Measurements from ENCODE around the gene AASDH. TPM values are rescaled to one million over a fixed set of nuclear protein-coding genes. Genes with fewer than 3 reads are reported as not detected.

AASDH gene
- total and polyA plus RNA-seq, 2 donors = 6.3 to 17.9 TPM

Other genes with a start within 250 kb of the AASDH start
- 18.3 TPM for gene PPAT, start 48.1 kb upstream of the AASDH start, total RNA-seq
- gene PPAT, start 48.1 kb upstream of the AASDH start, polyA plus RNA-seq = 6.7 TPM
- gene PAICS, start 48.8 kb upstream of the AASDH start, total RNA-seq = 67.9 TPM
- gene PAICS, start 48.8 kb upstream of the AASDH start, polyA plus RNA-seq = 33.9 TPM
- gene SRP72, start 80.1 kb upstream of the AASDH start, total RNA-seq = 73.2 TPM
- gene SRP72, start 80.1 kb upstream of the AASDH start, polyA plus RNA-seq = 47.8 TPM
- gene ARL9, start 118.3 kb upstream of the AASDH start, total RNA-seq = 0.19 TPM
- gene ARL9, start 118.3 kb upstream of the AASDH start, polyA plus RNA-seq = 0.27 TPM

All from thymus (tissue), 2 donors.